Measurements from ENCODE around the gene C2orf74.
A peak's percentile ranks its signal among the peaks of the same experiment; 100 is the strongest.

C2orf74 gene

GRCh38 chr2:61178603-61179545 is 16.9 kb downstream of the C2orf74 start:
- H3K4me3 ChIP-seq (ENCODE audit: low read length in 2 of 2): peak overlapping the region in 1 of 2 donors; percentile 75
- H3K14ac ChIP-seq (ENCODE audit: low read length): no peak overlapping the region
- no peak overlapping the region for H2AFZ ChIP-seq (ENCODE audit: low read length)
- H2AK5ac ChIP-seq (ENCODE audit: low read depth, low read length): peak overlapping the region; percentile 40
- no peak overlapping the region for H4K8ac ChIP-seq (ENCODE audit: low read depth, low read length)
- DNase-seq (ENCODE audit: low spot score): no peak
- no peak overlapping the region for H4K91ac ChIP-seq (ENCODE audit: low read depth, low read length, poor library complexity)
- H3K4ac ChIP-seq (ENCODE audit: low read length): no peak overlapping the region
- H3K36me3 ChIP-seq (replicated peaks in 1 of 2; ENCODE audit: control insufficient read depth in 2 of 2, insufficient read depth in 2 of 2, low read length in 2 of 2): peaks cover 20 to 55% of the 10 kb centered on the region in 2 donors
- H3K18ac ChIP-seq (ENCODE audit: low read length): no peak overlapping the region
- H3K4me1 ChIP-seq (ENCODE audit: control insufficient read depth in 2 of 2, insufficient read depth in 1 of 2, low read depth in 1 of 2, low read length in 2 of 2): peaks cover 9 to 15% of the 10 kb centered on the region in 2 donors
- no peak overlapping the region for H3K27ac ChIP-seq (replicated peaks; ENCODE audit: low read length)
- H3K9me3 ChIP-seq (replicated peaks in 1 of 2; ENCODE audit: control insufficient read depth in 2 of 2, insufficient read depth in 1 of 2, low read depth in 1 of 2, low read length in 2 of 2): peaks cover 0 to 9% of the 10 kb centered on the region in 2 donors
- H2BK5ac ChIP-seq (ENCODE audit: low read length): peak overlapping the region; percentile 32
- H3K9ac ChIP-seq (ENCODE audit: low read depth, low read length, poor library complexity): peak overlapping the region; percentile 53
- peaks cover 2% of the 10 kb centered on the region for H3K79me1 ChIP-seq (ENCODE audit: low read depth, low read length)
- peak overlapping the region; percentile 50 for H3K23ac ChIP-seq (ENCODE audit: low read depth, low read length, poor library complexity)
- H2BK120ac ChIP-seq (ENCODE audit: low read depth, low read length): no peak overlapping the region
- H3K27me3 ChIP-seq (ENCODE audit: control insufficient read depth in 3 of 3, insufficient read depth in 3 of 3, low read depth in 1 of 3, low read length in 3 of 3): peaks cover 0 to 3% (median 0%) of the 10 kb centered on the region in 3 experiments
- H2BK15ac ChIP-seq (ENCODE audit: low read length): no peak overlapping the region
- H2BK12ac ChIP-seq (ENCODE audit: low read length): no peak overlapping the region
- no CpG with 5 or more reads among the region's 22 CpGs for WGBS, 2 donors (ENCODE audit: extremely low coverage in 2 of 2, insufficient read length in 2 of 2, insufficient replicate concordance in 1 of 2)
- peak overlapping the region; percentile 37 for H3K4me2 ChIP-seq (ENCODE audit: insufficient read depth, low read length, poor library complexity, severe bottlenecking)

GRCh38 chr2:61179701-61180639 is 18.0 kb downstream of the C2orf74 start:
- H3K27ac ChIP-seq (replicated peaks; ENCODE audit: low read length): no peak overlapping the region
- peaks cover 28 to 66% of the 10 kb centered on the region in 2 donors for H3K36me3 ChIP-seq (replicated peaks in 1 of 2; ENCODE audit: control insufficient read depth in 2 of 2, insufficient read depth in 2 of 2, low read length in 2 of 2)

DNA sequence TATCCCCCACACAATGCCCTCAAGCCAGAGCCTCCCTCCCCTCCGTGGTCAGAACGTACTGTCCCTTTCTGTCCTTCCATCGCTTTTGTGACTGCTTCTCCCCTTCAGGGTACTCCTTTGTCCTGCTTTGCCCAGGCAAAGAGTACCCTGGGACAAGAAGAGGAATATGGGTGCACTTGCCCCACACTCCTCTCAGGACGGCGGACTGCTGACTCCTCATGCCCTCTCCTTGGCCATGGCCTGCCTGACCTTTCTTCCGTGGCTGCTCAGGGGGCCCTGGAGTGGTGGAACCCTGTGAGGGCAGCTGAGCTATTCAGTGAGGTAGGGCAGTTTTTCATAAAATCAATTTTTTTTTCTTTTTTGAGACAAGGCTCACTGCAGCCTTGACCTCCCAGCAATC is 18.7 kb downstream of the C2orf74 start:
- H3K4me3 ChIP-seq (ENCODE audit: low read length in 2 of 2): no peak overlapping the region
- H3K9me3 ChIP-seq (replicated peaks in 1 of 2; ENCODE audit: control insufficient read depth in 2 of 2, insufficient read depth in 1 of 2, low read depth in 1 of 2, low read length in 2 of 2): peaks cover 0 to 9% of the 10 kb centered on the region in 2 donors
- H3K79me1 ChIP-seq (ENCODE audit: low read depth, low read length): peaks cover 2% of the 10 kb centered on the region
- no peak overlapping the region for H4K8ac ChIP-seq (ENCODE audit: low read depth, low read length)
- no peak overlapping the region for H4K91ac ChIP-seq (ENCODE audit: low read depth, low read length, poor library complexity)
- WGBS, 2 donors (ENCODE audit: extremely low coverage in 2 of 2, insufficient read length in 2 of 2, insufficient replicate concordance in 1 of 2): no CpG with 5 or more reads among the region's 6 CpGs
- no peak overlapping the region for H3K4me2 ChIP-seq (ENCODE audit: insufficient read depth, low read length, poor library complexity, severe bottlenecking)
- no peak overlapping the region for H2BK15ac ChIP-seq (ENCODE audit: low read length)
- H2BK5ac ChIP-seq (ENCODE audit: low read length): no peak overlapping the region
- H3K14ac ChIP-seq (ENCODE audit: low read length): no peak overlapping the region
- H3K23ac ChIP-seq (ENCODE audit: low read depth, low read length, poor library complexity): no peak overlapping the region
- H3K36me3 ChIP-seq (replicated peaks in 1 of 2; ENCODE audit: control insufficient read depth in 2 of 2, insufficient read depth in 2 of 2, low read length in 2 of 2): peaks cover 33 to 73% of the 10 kb centered on the region in 2 donors
- peak overlapping the region; percentile 66 for H3K9ac ChIP-seq (ENCODE audit: low read depth, low read length, poor library complexity)
- DNase-seq (ENCODE audit: low spot score): no peak
- H3K27me3 ChIP-seq (ENCODE audit: control insufficient read depth in 3 of 3, insufficient read depth in 3 of 3, low read depth in 1 of 3, low read length in 3 of 3): no peaks in the 10 kb centered on the region
- no peak overlapping the region for H3K27ac ChIP-seq (replicated peaks; ENCODE audit: low read length)
- peaks cover 11 to 15% of the 10 kb centered on the region in 2 donors for H3K4me1 ChIP-seq (ENCODE audit: control insufficient read depth in 2 of 2, insufficient read depth in 1 of 2, low read depth in 1 of 2, low read length in 2 of 2)
- H3K18ac ChIP-seq (ENCODE audit: low read length): no peak overlapping the region
- no peak overlapping the region for H2AK5ac ChIP-seq (ENCODE audit: low read depth, low read length)
- no peak overlapping the region for H2BK12ac ChIP-seq (ENCODE audit: low read length)
- H3K4ac ChIP-seq (ENCODE audit: low read length): no peak overlapping the region
- H2BK120ac ChIP-seq (ENCODE audit: low read depth, low read length): no peak overlapping the region
- no peak overlapping the region for H2AFZ ChIP-seq (ENCODE audit: low read length)

More at GRCh38 chr2:61179701-61180639, 18.0 kb downstream of the C2orf74 start:
- Histone ChIP-seq H2BK12ac (ENCODE audit: low read length) (no peak overlapping the region), H2BK5ac (ENCODE audit: low read length) (no peak overlapping the region), H3K18ac (ENCODE audit: low read length) (no peak overlapping the region), H2BK120ac (ENCODE audit: low read depth, low read length) (no peak overlapping the region), H3K14ac (ENCODE audit: low read length) (no peak overlapping the region), H2AK5ac (ENCODE audit: low read depth, low read length) (no peak overlapping the region), H4K91ac (ENCODE audit: low read depth, low read length, poor library complexity) (no peak overlapping the region), H2BK15ac (ENCODE audit: low read length) (no peak overlapping the region), H3K4me1 (ENCODE audit: control insufficient read depth in 2 of 2, insufficient read depth in 1 of 2, low read depth in 1 of 2, low read length in 2 of 2) (peaks cover 9 to 15% of the 10 kb centered on the region in 2 donors), H3K4me3 (ENCODE audit: low read length in 2 of 2) (no peak overlapping the region), H4K8ac (ENCODE audit: low read depth, low read length) (no peak overlapping the region), H2AFZ (ENCODE audit: low read length) (no peak overlapping the region), H3K79me1 (ENCODE audit: low read depth, low read length) (peaks cover 2% of the 10 kb centered on the region), H3K27me3 (ENCODE audit: control insufficient read depth in 3 of 3, insufficient read depth in 3 of 3, low read depth in 1 of 3, low read length in 3 of 3) (peaks cover 0 to 3% (median 0%) of the 10 kb centered on the region in 3 experiments), H3K4ac (ENCODE audit: low read length) (no peak overlapping the region), H3K9me3 (replicated peaks in 1 of 2; ENCODE audit: control insufficient read depth in 2 of 2, insufficient read depth in 1 of 2, low read depth in 1 of 2, low read length in 2 of 2) (peaks cover 0 to 9% of the 10 kb centered on the region in 2 donors), H3K23ac (ENCODE audit: low read depth, low read length, poor library complexity) (no peak overlapping the region), H3K9ac (ENCODE audit: low read depth, low read length, poor library complexity) (peak overlapping the region; percentile 68), H3K4me2 (ENCODE audit: insufficient read depth, low read length, poor library complexity, severe bottlenecking) (no peak overlapping the region)
- WGBS, 2 donors (ENCODE audit: extremely low coverage in 2 of 2, insufficient read length in 2 of 2, insufficient replicate concordance in 1 of 2): no CpG with 5 or more reads among the region's 14 CpGs
- no peak for DNase-seq (ENCODE audit: low spot score)

Measured in neuronal stem cell (in vitro differentiated cells).